ENCODE data around the gene KCTD10. TPM values are rescaled to one million over a fixed set of nuclear protein-coding genes. Genes with fewer than 3 reads are reported as not detected.
A peak's percentile ranks its signal among the peaks of the same experiment; 100 is the strongest.
"Not testable (repeated sequence)": the region's sequence is repeated elsewhere in the genome, so short reads cannot be mapped to it uniquely, and the experiment has no call there.

Gene KCTD10
- total RNA-seq, 1 experiment from 2014 or later = 71.3 TPM

- H3K27ac ChIP-seq (ENCODE audit: insufficient read length, low read depth, low read length) = no peak overlapping the region
- Mint-ChIP-seq H3K27me3 (ENCODE audit: low read depth) (no peaks in the 10 kb centered on the region; the same call in 1 of the 2 replicates), H3K4me3 (no peak overlapping the region), H3K4me1 (peaks cover 19 to 22% of the 10 kb centered on the region in 2 experiments), H3K9me3 (no peaks in the 10 kb centered on the region), H3K36me3 (ENCODE audit: insufficient read depth in 1 of 3, low read depth in 3 of 3) (peaks cover 0 to 12% (median 7%) of the 10 kb centered on the region in 3 experiments; a peak in 5 of 7 replicates), H3K27ac (peak overlapping the region; percentile 59 to 76 (median 70); a peak in 3 of 7 replicates)
- H4K20me1 ChIP-seq (ENCODE audit: control insufficient read depth, insufficient read depth, insufficient read length) = no peaks in the 10 kb centered on the region
- H4K5ac ChIP-seq (ENCODE audit: insufficient read length, low read depth, low read length) = no peak overlapping the region
- no peak overlapping the region for H4K8ac ChIP-seq (replicated peaks; ENCODE audit: insufficient read length, low read depth, low read length)
- H3K23ac ChIP-seq (ENCODE audit: insufficient read length, low read depth, low read length) = no peak overlapping the region
- no peak overlapping the region for H3K56ac ChIP-seq (ENCODE audit: insufficient read length, low read depth, low read length)
- no peaks in the 10 kb centered on the region for H3K27me3 ChIP-seq (ENCODE audit: insufficient read depth, low read length)
- no peaks in the 10 kb centered on the region for H3K23me2 ChIP-seq (ENCODE audit: insufficient read length, low read depth, low read length, poor library complexity, severe bottlenecking)
- no peak overlapping the region for H2BK12ac ChIP-seq (ENCODE audit: insufficient read length, low read depth, low read length)
- H3K18ac ChIP-seq (ENCODE audit: insufficient read length, low read depth, low read length) = peak overlapping the region; percentile 74
- DNase-seq = no peak
- TF ChIP-seq CTCF (conservative IDR thresholded peaks at IDR 0.05) = no peak
- no peak overlapping the region for H3K9ac ChIP-seq (ENCODE audit: extremely low read depth, insufficient read length, low read length)
- peak overlapping the region; percentile 69; the same call in 1 of the 2 replicates for H3K14ac ChIP-seq (ENCODE audit: insufficient read depth, low read length)
- H2BK5ac ChIP-seq (ENCODE audit: insufficient read length, low read length) = no peak overlapping the region
- no peaks in the 10 kb centered on the region; the same call in 1 of the 2 replicates for H3K4me1 ChIP-seq (ENCODE audit: insufficient read depth, low read length)
- H3K79me1 ChIP-seq (ENCODE audit: insufficient read depth, low read depth, low read length, poor library complexity, severe bottlenecking) = no peaks in the 10 kb centered on the region
- H3K79me2 ChIP-seq (ENCODE audit: insufficient read depth, low read length) = no peaks in the 10 kb centered on the region
- no peak overlapping the region for H2AK5ac ChIP-seq (ENCODE audit: insufficient read length, low read length)
- H2BK15ac ChIP-seq (ENCODE audit: low read depth, low read length) = no peak overlapping the region
- H2BK120ac ChIP-seq (ENCODE audit: low read depth, low read length, poor library complexity, severe bottlenecking) = no peak overlapping the region
- H3K4me2 ChIP-seq (ENCODE audit: insufficient read depth, insufficient read length, low read length) = no peak overlapping the region
- H4K91ac ChIP-seq (ENCODE audit: insufficient read length, low read depth, low read length) = no peak overlapping the region
- H2AFZ ChIP-seq (ENCODE audit: low read length) = no peak overlapping the region
- no peak overlapping the region for H3T11ph ChIP-seq (ENCODE audit: low read length)
- H3K9me3 ChIP-seq (ENCODE audit: control insufficient read depth, low read depth, low read length) = no peaks in the 10 kb centered on the region
- no peak overlapping the region for H2BK20ac ChIP-seq (ENCODE audit: low read depth, low read length, poor library complexity, severe bottlenecking)
- no peak overlapping the region; the same call in 1 of the 2 replicates for H3K4ac ChIP-seq (ENCODE audit: low read depth, low read length)
- WGBS (ENCODE audit: extremely low coverage, insufficient read length, low lambda C conversion rate) = no CpG with 5 or more reads among the region's 9 CpGs
Measured at GRCh38 chr12:109440851-109441490, 36.1 kb downstream of the KCTD10 start.

- no CpG with 5 or more reads among the region's 13 CpGs for WGBS (ENCODE audit: extremely low coverage, insufficient read length, low lambda C conversion rate)
- not testable (repeated sequence) for H3K27ac Mint-ChIP-seq; H3K9ac ChIP-seq (ENCODE audit: extremely low read depth, insufficient read length, low read length)
Measured at GRCh38 chr12:109439951-109440350, 37.1 kb downstream of the KCTD10 start.

More at GRCh38 chr12:109439951-109440350, 37.1 kb downstream of the KCTD10 start:
- H2BK15ac ChIP-seq (ENCODE audit: low read depth, low read length); H4K91ac ChIP-seq (ENCODE audit: insufficient read length, low read depth, low read length); DNase-seq; H3K79me2 ChIP-seq (ENCODE audit: insufficient read depth, low read length); H3K4me2 ChIP-seq (ENCODE audit: insufficient read depth, insufficient read length, low read length); H2BK120ac ChIP-seq (ENCODE audit: low read depth, low read length, poor library complexity, severe bottlenecking); H3T11ph ChIP-seq (ENCODE audit: low read length); H3K14ac ChIP-seq (ENCODE audit: insufficient read depth, low read length); H3K27ac ChIP-seq (ENCODE audit: insufficient read length, low read depth, low read length); H3K4ac ChIP-seq (ENCODE audit: low read depth, low read length); H3K36me3 Mint-ChIP-seq (ENCODE audit: insufficient read depth in 1 of 3, low read depth in 3 of 3); H3K23ac ChIP-seq (ENCODE audit: insufficient read length, low read depth, low read length); H3K56ac ChIP-seq (ENCODE audit: insufficient read length, low read depth, low read length); H2AK5ac ChIP-seq (ENCODE audit: insufficient read length, low read length); H3K9me3 ChIP-seq (ENCODE audit: control insufficient read depth, low read depth, low read length); H3K27me3 ChIP-seq (ENCODE audit: insufficient read depth, low read length); H2BK5ac ChIP-seq (ENCODE audit: insufficient read length, low read length); H3K4me1 ChIP-seq (ENCODE audit: insufficient read depth, low read length); H3K79me1 ChIP-seq (ENCODE audit: insufficient read depth, low read depth, low read length, poor library complexity, severe bottlenecking); H2BK20ac ChIP-seq (ENCODE audit: low read depth, low read length, poor library complexity, severe bottlenecking); H2AFZ ChIP-seq (ENCODE audit: low read length); H3K9me3 Mint-ChIP-seq; H4K20me1 ChIP-seq (ENCODE audit: control insufficient read depth, insufficient read depth, insufficient read length); H3K4me3 Mint-ChIP-seq; H2BK12ac ChIP-seq (ENCODE audit: insufficient read length, low read depth, low read length); H3K18ac ChIP-seq (ENCODE audit: insufficient read length, low read depth, low read length); H4K8ac ChIP-seq (replicated peaks; ENCODE audit: insufficient read length, low read depth, low read length); H3K23me2 ChIP-seq (ENCODE audit: insufficient read length, low read depth, low read length, poor library complexity, severe bottlenecking); H3K27me3 Mint-ChIP-seq (ENCODE audit: low read depth); H4K5ac ChIP-seq (ENCODE audit: insufficient read length, low read depth, low read length): not testable (repeated sequence)
- peaks cover 29 to 33% of the 10 kb centered on the region in 2 experiments for H3K4me1 Mint-ChIP-seq
